GM12878 (cell line): Measurements from ENCODE around the gene PPP3CB. TPM values are rescaled to one million over a fixed set of nuclear protein-coding genes. Genes with fewer than 3 reads are reported as not detected.

Experiments
- ATAC-seq: fragments of 200-7000 bp; cut with Tn5 transposase; 3 replicates; pipeline ENCODE4 v1.9.1; 2020; ENCODE audit warnings: mild to moderate bottlenecking, moderate library complexity
- BruUV-seq: library from RNA; stranded (reverse); fragments of 400-500 nt; replicated peaks from 2 replicates; lab custom pipeline; 2021; lab: Mats Ljungman, UMichigan
- CTCF ChIA-PET: fragments of 300-600 bp; sonication (Branson Sonifier 250); formaldehyde crosslinking; extraction: SDS; loops from one replicate; lab custom pipeline; 2021; ENCODE audit warnings: inconsistent platforms; lab: Yijun Ruan, JAX
- POLR2A ChIA-PET: fragments of 350-600 bp; formaldehyde crosslinking; extraction: SDS; loops from one replicate; lab custom pipeline; 2021; ENCODE audit warnings: inconsistent platforms; lab: Charles Lee
- RAD21 ChIA-PET: fragments of 300-600 bp; sonication (Branson Sonifier 250); formaldehyde crosslinking; loops from one replicate; lab custom pipeline; 2023; ENCODE audit warnings: antibody characterized with exemption; ENCODE audit not compliant: unreplicated experiment; lab: Charles Lee
- SMC1A ChIA-PET: fragments of 300-600 bp; sonication (Branson Sonifier 250); formaldehyde crosslinking; loops from one replicate; lab custom pipeline; 2023; ENCODE audit not compliant: unreplicated experiment, uncharacterized antibody; lab: Charles Lee
- DNase-seq: peaks from one replicate; pipeline ENCODE4 v3.0.0-alpha.2; 2011; ENCODE audit warnings: low read depth, low spot score
- FAIRE-seq: peaks from 3 replicates; lab custom pipeline; 2011; peaks lifted over from hg19 to GRCh38; lab: Jason Lieb, UNC
- H2AFZ ChIP-seq: 2 replicates; pipeline ENCODE4 v1.6.0; 2011; ENCODE audit warnings: low read depth, low read length, control low read depth; ENCODE audit not compliant: control insufficient read depth
- H3K27ac ChIP-seq: 2 replicates; pipeline ENCODE4 v1.5.1; 2011; ENCODE audit warnings: control low read depth; ENCODE audit not compliant: control insufficient read depth, insufficient read depth
- H3K27me3 ChIP-seq, 2 experiments: replicated peaks in 1 of 2; 2 replicates each; pipeline versions ENCODE4 v1.6.0 to v1.6.1; 2011; ENCODE audit warnings: low read length in 1 of 2; ENCODE audit not compliant: control insufficient read depth in 2 of 2, insufficient read depth in 2 of 2
- H3K36me3 ChIP-seq, 2 experiments: 2 replicates each; pipeline ENCODE4 v1.5.1; 2011; ENCODE audit warnings: low read length in 1 of 2; ENCODE audit not compliant: control insufficient read depth in 2 of 2, insufficient read depth in 2 of 2
- H3K4me1 ChIP-seq: 2 replicates; pipeline ENCODE4 v1.6.1; 2011; ENCODE audit warnings: mild to moderate bottlenecking, low read length, moderate library complexity, mixed read lengths; ENCODE audit not compliant: control insufficient read depth, insufficient read depth
- H3K4me2 ChIP-seq: 2 replicates; pipeline ENCODE4 v1.6.0; 2011; ENCODE audit warnings: control low read depth; ENCODE audit not compliant: control insufficient read depth, insufficient read depth
- H3K4me3 ChIP-seq: fragments of 200-600 bp; sonication (generic); 2 replicates; pipeline ENCODE4 v1.5.1; 2016
- H3K79me2 ChIP-seq: 2 replicates; pipeline ENCODE4 v1.6.0; 2011; ENCODE audit warnings: low read length; ENCODE audit not compliant: control insufficient read depth, insufficient read depth
- H3K9ac ChIP-seq: 2 replicates; pipeline ENCODE4 v1.8.0; 2011; ENCODE audit warnings: low read length, control low read depth, mixed read lengths; ENCODE audit not compliant: control insufficient read depth, insufficient read depth
- H3K9me3 ChIP-seq: replicated peaks from 3 replicates; pipeline ENCODE4 v1.5.1; 2011; ENCODE audit warnings: mild to moderate bottlenecking, low read length; ENCODE audit not compliant: control insufficient read depth, insufficient read depth
- H4K20me1 ChIP-seq: 2 replicates; pipeline ENCODE4 v1.6.0; 2011; ENCODE audit not compliant: control insufficient read depth, insufficient read depth
- ATF2 ChIP-seq: IDR thresholded peaks from 2 replicates; pipeline ENCODE4 v1.6.1; 2012; ENCODE audit warnings: low read length, inconsistent platforms
- ATF3 ChIP-seq: IDR thresholded peaks from 2 replicates; pipeline ENCODE4 v1.6.1; 2011; ENCODE audit warnings: low read depth, mild to moderate bottlenecking, low read length, moderate library complexity, borderline replicate concordance; ENCODE audit errors: extremely low read depth
- CHD1 ChIP-seq: IDR thresholded peaks from 2 replicates; pipeline ENCODE4 v1.6.1; 2012; ENCODE audit warnings: low read depth, low read length, improper control_type of control experiment
- CREM ChIP-seq: IDR thresholded peaks from 2 replicates; pipeline ENCODE4 v1.6.1; 2014; ENCODE audit warnings: antibody characterized with exemption, low read depth
- FOXK2 ChIP-seq: fragments of 450-650 bp; IDR thresholded peaks from 2 replicates; pipeline ENCODE4 v1.6.1; 2017; ENCODE audit warnings: mild to moderate bottlenecking, moderate library complexity
- HDGF ChIP-seq: fragments of 450-650 bp; IDR thresholded peaks from 2 replicates; pipeline ENCODE4 v1.6.1; 2016; ENCODE audit warnings: antibody characterized with exemption
- IRF5 ChIP-seq: fragments of 450-650 bp; IDR thresholded peaks from 2 replicates; pipeline ENCODE4 v1.6.1; 2017; ENCODE audit warnings: borderline replicate concordance
- JUND ChIP-seq: IDR thresholded peaks from 2 replicates; pipeline ENCODE4 v1.6.1; 2012; ENCODE audit warnings: low read depth, mild to moderate bottlenecking, low read length, improper control_type of control experiment, moderate library complexity
- KAT2A ChIP-seq: conservative IDR thresholded peaks from 2 replicates; pipeline ENCODE4 v1.6.1; 2011; ENCODE audit warnings: low read depth, low read length; ENCODE audit not compliant: control insufficient read depth
- PAX8 ChIP-seq: fragments of 450-650 bp; IDR thresholded peaks from 2 replicates; pipeline ENCODE4 v1.6.1; 2017; ENCODE audit warnings: mild to moderate bottlenecking, moderate library complexity
- POLR2AphosphoS2 ChIP-seq: IDR thresholded peaks from 2 replicates; pipeline ENCODE4 v1.6.1; 2011; ENCODE audit warnings: low read depth, mild to moderate bottlenecking, low read length, improper control_type of control experiment, moderate library complexity
- RELB ChIP-seq: fragments of 450-650 bp; IDR thresholded peaks from 2 replicates; pipeline ENCODE4 v1.6.1; 2017; ENCODE audit warnings: low read depth, mild to moderate bottlenecking, moderate library complexity
- RFX5 ChIP-seq: IDR thresholded peaks from 2 replicates; pipeline ENCODE4 v1.6.1; 2011; ENCODE audit warnings: low read depth, low read length, improper control_type of control experiment
- SIN3A ChIP-seq: IDR thresholded peaks from 2 replicates; pipeline ENCODE4 v1.6.1; 2012; ENCODE audit warnings: low read depth, low read length, improper control_type of control experiment
- SMARCA5 ChIP-seq: fragments of 450-650 bp; IDR thresholded peaks from 2 replicates; pipeline ENCODE4 v1.6.1; 2017; ENCODE audit warnings: mild to moderate bottlenecking
- SREBF2 ChIP-seq: IDR thresholded peaks from 2 replicates; pipeline ENCODE4 v1.6.1; 2012; ENCODE audit warnings: mild to moderate bottlenecking, low read length
- STAT1 ChIP-seq: fragments of 450-650 bp; conservative IDR thresholded peaks from 2 replicates; pipeline ENCODE4 v1.6.1; 2014; ENCODE audit warnings: antibody characterized with exemption, mild to moderate bottlenecking
- SUPT20H ChIP-seq: IDR thresholded peaks from 2 replicates; pipeline ENCODE4 v1.6.1; 2011; ENCODE audit warnings: low read depth, mild to moderate bottlenecking, low read length, moderate library complexity, borderline replicate concordance; ENCODE audit not compliant: control insufficient read depth
- TCF12 ChIP-seq: IDR thresholded peaks from 2 replicates; pipeline ENCODE4 v1.6.1; 2011; ENCODE audit warnings: low read depth, mild to moderate bottlenecking, low read length
- ZNF622 ChIP-seq: fragments of 450-650 bp; IDR thresholded peaks from 2 replicates; pipeline ENCODE4 v1.6.1; 2017; ENCODE audit warnings: mild to moderate bottlenecking, inconsistent platforms
- in situ Hi-C: fragments of 300-500 bp; cut with MboI; formaldehyde crosslinking; loops from 9 replicates; pipeline ENCODE4 v1.14.3; 2018; ENCODE audit warnings: mixed read lengths
- intact Hi-C: fragments of 100-400 bp; cut with micrococcal nuclease; formaldehyde crosslinking; loops from one replicate; pipeline ENCODE4 v1.14.2; 2022; ENCODE audit not compliant: unreplicated experiment
- polyA plus RNA-seq, 11 experiments: library from polyadenylated mRNA; depleted of rRNA in 4 of 11; unstranded in 6 of 11; stranded (reverse) in 5 of 11; fragments of >200 nt; fragmentation: Nextera tagmentation in 4 of 11; fragmentation: Illumina TruSeq in 1 of 11; extraction: Ambion mirVana in 4 of 11; extraction: Trizol in 1 of 11; gene quantifications; 1 replicate in 1 of 11; 2 replicates in 10 of 11; pipeline versions ENCODE4 v1.2.1 to v1.2.3, GENCODE V29; 2011 to 2016; ENCODE audit warnings: inconsistent platforms in 2 of 11, missing spikeins in 2 of 11, low read depth in 1 of 11
- total RNA-seq, 4 experiments: library from RNA; depleted of rRNA in 3 of 4; stranded (reverse); fragments of >200 nt in 3 of 4; fragmentation: Illumina TruSeq in 1 of 4; extraction: Trizol in 1 of 4; gene quantifications; 2 replicates each; pipeline versions ENCODE4 v1.2.1 to v1.2.3, GENCODE V29; 2013 to 2021

Gene PPP3CB
- total and polyA plus RNA-seq, 10 of the 15 experiments (the other 5 are each of a cell fraction or from before 2014, with no cell fraction given): 11.4 to 46.4 (median 19.3) TPM

GRCh38 chr10:73446926-73447325, 48.9 kb downstream of the PPP3CB start:
- no peak for FAIRE-seq
- H4K20me1 ChIP-seq: no peaks in the 10 kb centered on the region

More at GRCh38 chr10:73446926-73447325, 48.9 kb downstream of the PPP3CB start:
- Histone ChIP-seq H2AFZ (no peak overlapping the region), H3K4me3 (no peak overlapping the region), H3K4me2 (no peak overlapping the region), H3K27ac (no peak overlapping the region), H3K27me3 (no peaks in the 10 kb centered on the region), H3K79me2 (no peaks in the 10 kb centered on the region), H3K4me1 (no peaks in the 10 kb centered on the region), H3K9me3 (no peaks in the 10 kb centered on the region), H3K36me3 (peaks cover 2 to 7% of the 10 kb centered on the region in 2 experiments; a peak in 3 of 4 replicates), H3K9ac (no peak overlapping the region)
- ChIA-PET RAD21 (no interaction called here), CTCF (interaction anchor here (0.8 kb wide), 1 partner anchor 164 kb away, joined by 3 read pairs; no protein-coding TSS in a partner anchor), SMC1A (no interaction called here), POLR2A (no interaction called here)
- DNase-seq (no peak), ATAC-seq (no peak)
- intact Hi-C loops: no loop called here
- in situ Hi-C loops: no loop called here
- no peak for TF ChIP-seq FOXK2
- TF ChIP-seq IRF5: no peak
- TF ChIP-seq SIN3A: no peak
- TF ChIP-seq JUND: no peak
- TF ChIP-seq SUPT20H: no peak
- no peak for TF ChIP-seq POLR2AphosphoS2
- no peak for TF ChIP-seq ZNF622
- TF ChIP-seq TCF12: no peak
- TF ChIP-seq ATF3: no peak
- no peak for TF ChIP-seq RELB
- TF ChIP-seq STAT1: no peak
- TF ChIP-seq SMARCA5: no peak
- TF ChIP-seq CREM: no peak
- TF ChIP-seq SREBF2: no peak
- TF ChIP-seq ATF2: no peak
- TF ChIP-seq HDGF: no peak
- TF ChIP-seq RFX5: no peak
- no peak for TF ChIP-seq CHD1
- no peak for TF ChIP-seq PAX8
- TF ChIP-seq KAT2A: no peak
- BruUV-seq: no TSS peak
